GM10847 (cell line): ENCODE results near the gene FBXL13.

Experiments used
- POLR2A ChIP-seq: IDR thresholded peaks from 2 replicates; pipeline ENCODE4 v1.6.1; 2011; ENCODE audit not compliant: insufficient read length; ENCODE audit errors: extremely low read depth

The FBXL13 gene

DNA sequence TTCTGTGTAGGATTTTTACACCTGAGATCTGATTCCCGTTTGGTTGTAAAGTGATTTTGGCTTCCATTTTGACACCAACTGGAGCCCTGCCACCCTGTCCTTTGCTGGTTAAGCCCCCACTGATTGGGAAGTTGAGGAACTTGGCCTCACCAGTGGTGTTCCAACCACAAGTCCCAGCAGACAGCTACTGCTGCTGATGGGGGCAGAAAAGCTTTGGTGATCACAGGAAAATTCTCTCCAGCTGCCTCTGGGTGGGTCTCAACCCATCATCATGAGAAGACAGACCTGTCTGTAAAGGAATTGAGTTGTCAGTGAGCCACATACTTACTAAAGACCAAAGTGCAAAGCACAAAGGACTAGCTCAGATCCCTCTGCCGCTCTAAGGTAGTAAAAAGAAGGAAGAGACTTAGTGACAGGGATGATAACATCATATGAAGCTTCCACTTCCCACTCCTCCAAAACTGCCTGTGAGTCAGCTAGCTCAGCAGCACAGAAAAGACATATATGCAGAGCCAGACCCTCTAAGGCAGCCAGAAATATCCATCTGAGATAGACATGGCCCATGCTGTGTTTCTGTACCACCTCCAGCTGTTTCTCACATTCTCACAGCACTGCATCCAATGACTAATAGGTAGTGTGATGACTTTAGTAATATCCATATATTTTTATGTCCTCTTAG, 184.2 kb downstream of the FBXL13 start:
- TF ChIP-seq POLR2A = no peak

DNA sequence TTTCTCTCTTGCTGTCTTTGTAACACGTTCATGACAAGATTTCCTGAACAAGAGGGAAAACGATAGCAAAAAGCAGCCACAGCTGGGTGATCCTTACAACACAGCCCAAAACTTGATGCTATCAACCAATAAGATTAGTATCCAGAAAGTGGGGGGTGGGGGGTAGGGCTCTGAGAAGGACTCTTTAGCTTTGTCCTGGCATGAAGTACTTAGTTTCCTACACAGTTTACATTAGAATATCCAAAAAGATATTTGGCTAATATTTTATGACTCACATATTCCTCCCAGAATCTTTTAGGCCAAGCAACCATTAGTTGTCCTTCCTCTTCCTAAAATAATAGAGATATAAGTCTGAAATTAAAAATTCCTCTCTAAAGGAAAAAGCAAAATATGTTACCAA, 184.7 kb downstream of the FBXL13 start:
- TF ChIP-seq POLR2A = no peak

DNA sequence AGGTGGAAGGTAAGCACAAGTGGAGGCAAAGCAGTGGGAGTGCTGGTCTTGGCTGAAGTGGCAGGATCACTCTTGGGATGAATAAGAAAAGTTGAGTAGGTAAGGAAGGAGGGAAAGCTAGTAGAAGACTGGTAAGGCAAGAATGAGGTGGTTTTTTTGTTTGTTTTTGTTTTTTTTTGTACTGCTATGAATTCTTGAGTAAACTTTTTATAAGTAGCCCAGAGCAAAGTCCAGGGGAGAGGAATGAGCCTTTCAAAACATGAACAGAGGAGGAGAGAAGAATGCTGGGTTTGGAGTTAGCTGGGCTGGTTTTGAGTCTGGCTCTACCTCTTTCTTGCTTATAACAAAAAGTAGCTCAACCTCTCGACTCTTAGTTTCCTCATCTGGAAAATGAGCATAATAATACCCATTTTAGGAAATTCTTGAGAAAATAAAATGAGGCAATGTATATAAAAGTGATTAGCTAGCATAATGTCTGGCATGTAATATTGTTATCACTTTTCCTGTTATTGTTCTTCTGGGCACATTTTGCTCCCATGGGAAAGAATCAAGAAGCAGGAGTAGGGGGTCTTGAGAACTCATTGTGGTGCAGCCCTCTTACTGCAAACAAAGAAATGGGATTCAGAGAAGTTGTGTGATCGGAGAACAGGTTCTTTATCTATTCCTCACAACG, 185.9 kb downstream of the FBXL13 start:
- TF ChIP-seq POLR2A = no peak

DNA sequence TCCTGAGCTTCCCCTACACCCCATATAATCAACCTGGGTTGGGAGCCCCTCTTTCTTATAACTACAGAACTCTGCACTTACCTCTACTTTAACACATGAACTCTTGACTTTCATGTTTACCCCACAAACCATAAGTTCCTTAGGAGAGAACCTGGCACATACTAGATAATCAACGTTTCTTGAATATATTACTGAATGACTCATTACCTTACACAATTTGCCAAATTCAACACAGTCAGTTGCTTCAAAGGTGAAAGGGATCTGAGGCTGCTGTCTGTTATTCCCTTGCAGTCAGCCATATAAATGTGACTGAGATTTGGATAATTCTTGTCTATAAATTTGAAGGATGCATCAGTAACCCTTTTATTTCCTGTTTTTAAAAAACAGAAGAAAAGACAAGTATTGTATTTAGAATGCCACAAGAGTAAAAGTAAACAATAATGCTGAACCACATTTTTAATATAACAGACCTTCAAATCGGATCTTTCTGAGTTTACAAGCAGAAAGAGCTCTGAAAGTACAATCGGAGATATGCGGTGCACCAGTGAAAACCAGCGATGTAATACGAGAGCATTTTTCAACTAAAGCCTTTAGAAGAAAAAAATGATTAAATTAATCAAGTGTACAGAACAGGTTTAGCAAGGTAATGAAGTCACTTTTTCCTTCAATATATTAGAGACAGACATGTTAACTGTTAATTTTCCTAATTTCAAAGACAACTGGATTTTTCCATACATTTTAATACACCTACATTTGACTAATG, 191.3 kb downstream of the FBXL13 start:
- no peak for TF ChIP-seq POLR2A

DNA sequence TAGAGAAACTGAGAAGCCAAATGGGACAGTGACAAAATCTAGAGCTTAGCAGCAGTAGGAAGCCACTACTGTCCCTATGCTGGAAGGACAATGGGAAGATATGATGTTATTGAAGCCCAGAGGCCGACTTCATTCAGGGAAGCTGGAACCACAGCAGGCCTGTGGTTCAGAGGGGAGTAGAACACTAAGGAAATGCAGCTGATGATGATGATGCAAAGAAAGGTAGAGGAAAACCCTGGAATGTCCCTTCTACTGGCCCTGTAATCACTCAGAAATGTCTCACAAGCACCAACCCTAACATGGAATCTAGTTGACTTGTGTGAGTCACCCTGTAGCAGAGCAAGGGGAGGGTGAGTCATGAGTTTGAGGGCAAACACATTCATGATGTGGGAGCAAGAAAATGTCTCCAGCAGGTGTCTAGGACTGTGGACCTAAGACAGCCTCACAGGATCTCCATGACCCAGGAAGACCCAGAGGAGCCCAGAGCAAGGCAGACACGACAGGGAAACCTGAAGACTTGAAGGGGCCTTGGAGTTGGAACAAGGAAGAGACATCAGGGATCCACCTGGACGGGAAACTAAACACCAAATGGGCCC, 198.8 kb downstream of the FBXL13 start:
- no peak for TF ChIP-seq POLR2A

DNA sequence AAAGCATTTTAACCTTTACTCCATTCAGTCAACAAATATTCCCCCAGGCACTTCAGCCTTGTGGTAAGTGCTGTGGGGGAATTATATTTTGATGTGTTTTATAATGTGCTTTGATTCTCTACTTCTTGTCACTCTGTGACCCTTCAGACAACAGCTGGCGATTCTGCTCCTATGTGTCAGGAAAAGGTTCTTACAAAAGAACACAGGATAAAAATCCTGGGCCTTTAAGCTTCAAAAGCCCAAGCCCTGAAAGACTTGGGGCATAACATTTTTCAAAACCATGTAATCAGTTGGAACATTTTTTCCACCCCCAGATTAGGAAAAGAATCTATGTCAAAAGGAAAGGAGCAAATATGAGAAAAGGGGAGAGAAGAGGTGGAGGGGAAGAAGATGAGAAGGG, 199.6 kb downstream of the FBXL13 start:
- TF ChIP-seq POLR2A = no peak

DNA sequence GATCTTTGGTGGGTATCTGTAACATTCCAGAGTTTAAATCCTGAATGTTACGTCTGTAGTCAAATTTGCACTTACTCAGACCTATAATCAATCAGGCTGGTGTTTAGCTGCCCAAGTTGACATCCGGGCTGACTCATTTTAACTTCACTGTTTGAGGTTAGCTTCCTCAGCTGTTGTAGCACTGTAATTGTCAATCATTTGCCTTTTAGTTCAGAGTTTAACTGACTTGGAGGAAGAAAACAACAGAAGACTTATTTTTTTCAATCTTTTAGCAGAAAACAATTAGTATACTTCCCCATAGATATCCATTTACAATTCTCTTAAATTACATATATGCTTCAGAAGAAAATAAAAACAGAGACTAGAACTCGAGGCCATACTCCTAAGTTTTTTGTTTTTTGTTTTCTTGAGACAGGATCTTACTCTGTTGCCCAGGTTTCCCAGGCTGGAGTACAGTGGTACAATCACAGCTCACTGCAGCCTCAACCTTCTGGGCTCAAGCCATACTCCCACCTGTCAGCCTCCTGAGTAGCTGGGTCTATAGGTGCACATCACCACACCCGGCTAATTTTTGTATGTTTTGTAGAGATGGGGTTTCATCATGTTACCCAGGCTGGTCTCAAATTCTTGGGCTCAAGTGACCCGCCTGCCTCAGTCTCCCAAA, 200.3 kb downstream of the FBXL13 start:
- no peak for TF ChIP-seq POLR2A

DNA sequence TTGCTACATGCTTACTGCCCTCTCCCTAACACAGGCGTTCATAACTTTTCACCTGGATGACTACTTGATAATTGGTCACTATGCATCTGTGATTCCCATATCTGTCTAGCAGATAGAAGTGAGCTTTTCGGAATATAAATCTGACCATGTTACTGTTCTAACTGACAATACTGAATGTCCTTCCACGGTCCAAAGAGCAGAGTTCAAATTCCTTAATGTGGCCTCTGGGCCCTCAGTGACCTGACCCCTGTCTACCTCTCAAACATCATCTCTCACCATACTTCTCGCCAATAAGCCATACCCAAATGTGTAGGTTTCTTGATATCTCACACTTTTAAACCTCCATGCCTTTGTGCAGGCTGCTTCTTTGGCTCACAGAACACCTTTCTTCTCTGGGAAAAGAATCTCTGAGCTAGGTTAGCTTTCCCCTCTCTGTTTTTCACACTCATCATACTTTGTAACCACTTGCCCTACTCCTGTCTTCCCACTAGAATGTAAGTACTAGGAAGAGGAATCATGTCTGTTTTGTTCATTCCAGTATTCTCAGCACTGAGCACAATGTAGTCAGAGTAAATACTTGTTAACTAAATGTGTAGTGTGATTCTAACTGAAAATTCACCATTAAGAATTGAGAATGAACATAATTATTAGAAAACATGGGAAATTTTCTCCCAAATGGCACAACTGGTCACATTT, 201.0 kb downstream of the FBXL13 start:
- no peak for TF ChIP-seq POLR2A

DNA sequence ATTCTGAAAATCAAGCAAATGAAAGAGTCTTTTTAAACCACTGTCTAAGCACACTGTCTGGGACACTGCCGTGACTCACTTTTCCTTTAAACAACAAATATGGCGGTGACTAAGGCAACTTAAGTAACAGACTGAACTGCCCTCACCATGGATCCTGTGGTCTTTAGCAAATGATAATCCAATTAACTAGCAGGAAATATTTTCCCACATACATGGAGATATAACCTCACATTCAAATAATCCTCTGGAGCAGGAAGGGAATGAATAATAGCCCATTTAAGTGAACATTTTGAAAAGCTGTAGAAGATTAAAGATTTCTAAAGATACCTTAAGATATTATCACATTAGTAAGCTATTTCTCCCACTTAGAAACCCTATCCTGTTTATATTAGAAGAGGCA, 202.1 kb downstream of the FBXL13 start:
- no peak for TF ChIP-seq POLR2A

DNA sequence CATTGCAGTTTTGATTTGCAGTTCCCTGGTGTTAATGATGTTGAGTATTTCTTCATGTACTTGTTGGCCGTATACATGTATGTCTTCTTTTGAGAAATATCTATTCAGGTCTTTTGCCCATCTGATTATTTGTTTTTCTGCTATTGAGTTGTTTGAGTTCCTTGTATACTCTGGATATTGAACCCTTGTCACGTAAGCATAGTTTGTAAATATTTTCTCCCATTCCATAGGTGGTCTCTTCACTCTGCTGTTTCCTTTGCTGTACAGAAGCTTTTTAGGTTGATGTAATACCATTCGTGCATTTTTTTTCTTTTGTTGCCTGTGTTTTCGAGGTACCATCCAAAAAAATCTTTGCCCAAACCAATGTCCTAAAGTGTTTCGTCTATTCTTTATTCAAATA, 205.4 kb downstream of the FBXL13 start:
- no peak for TF ChIP-seq POLR2A

DNA sequence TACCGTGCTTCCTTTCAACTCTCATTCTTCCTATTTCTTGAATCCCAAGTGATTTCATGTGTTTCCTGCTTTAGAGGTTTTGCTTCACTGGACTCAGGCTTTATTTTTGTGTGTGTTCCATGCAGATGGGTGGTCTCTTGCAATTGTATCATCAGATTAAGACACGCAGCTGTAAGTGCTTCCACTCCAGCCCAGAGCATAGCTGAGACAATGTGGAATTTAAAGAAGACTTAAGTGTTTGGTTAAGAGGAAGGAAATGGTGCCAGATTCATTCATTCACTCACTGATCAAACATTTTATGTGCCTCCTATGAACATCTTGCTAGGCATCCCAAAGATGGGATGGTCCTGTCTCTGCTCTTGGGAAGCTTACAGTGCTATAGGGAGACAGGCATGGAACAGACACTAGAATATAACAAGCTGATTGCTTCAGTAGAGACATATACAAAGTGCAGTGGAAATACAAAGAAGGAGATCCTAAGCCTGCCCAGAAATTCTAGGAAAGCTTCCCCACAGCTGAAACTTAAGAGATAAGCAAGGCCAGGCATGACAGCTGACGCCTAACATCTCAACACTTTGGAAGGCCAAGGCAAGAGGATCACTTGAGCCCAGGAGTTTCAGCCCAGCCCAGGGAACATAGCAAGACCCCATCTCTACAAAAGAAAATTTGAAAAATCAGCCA, 207.9 kb downstream of the FBXL13 start:
- TF ChIP-seq POLR2A = no peak

DNA sequence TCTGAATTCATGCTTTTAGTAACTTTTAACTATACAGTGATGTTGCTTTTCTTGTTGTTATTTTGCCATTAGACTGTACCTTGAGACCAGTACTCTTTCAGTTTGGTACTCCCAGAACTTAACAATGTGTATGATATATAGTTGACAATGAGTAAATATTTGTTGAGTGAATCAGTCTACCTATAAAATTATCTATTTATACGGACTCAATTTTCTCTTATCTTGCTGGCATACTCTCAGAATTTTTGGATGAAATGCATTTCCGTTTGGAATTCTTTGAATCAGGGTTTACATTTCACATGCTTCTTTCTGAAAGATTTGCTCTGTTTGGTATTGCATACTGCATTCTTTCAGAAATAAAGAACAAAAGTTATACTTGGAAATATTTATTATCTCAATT, 209.6 kb downstream of the FBXL13 start:
- no peak for TF ChIP-seq POLR2A

DNA sequence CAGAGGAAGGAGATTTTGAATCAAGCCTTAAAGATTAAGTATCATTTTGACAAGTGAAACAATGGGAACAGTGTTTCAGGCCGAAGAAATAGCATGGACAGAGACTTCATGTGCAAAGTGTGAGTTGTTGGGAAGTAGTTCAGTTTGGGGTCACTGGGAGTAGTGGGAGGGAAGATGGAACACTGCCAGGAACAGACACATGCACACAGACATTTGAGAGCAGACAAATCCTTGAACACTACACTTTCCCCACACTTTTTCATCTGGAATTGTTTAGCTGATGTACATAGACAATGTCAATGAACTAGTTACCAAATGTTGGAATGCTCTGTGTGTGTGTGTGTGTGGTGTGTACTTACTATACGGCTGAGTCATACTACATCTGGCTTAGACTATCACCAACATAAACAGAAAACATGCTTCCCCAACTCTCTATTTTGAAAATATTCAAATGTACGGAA, 214.2 kb downstream of the FBXL13 start:
- TF ChIP-seq POLR2A = no peak

DNA sequence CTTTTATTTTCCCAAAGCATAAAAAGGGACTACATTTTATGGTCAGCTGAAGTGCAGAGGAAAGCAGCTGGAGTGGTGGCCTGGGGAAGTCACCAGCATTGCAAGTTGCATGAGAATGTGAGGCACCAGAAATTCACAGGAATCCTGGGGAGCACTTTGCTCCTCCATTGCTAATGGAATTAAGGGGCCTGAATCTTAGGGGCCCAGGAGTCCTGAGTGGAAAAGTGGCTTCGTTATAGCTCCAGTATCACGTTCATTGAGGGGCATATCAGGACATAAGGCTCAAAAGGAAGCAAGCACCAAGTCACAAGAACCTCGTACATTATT, 214.8 kb downstream of the FBXL13 start:
- TF ChIP-seq POLR2A = no peak
